ENCODE data around the gene REPS1. TPM values are rescaled to one million over a fixed set of nuclear protein-coding genes. Genes with fewer than 3 reads are reported as not detected.

REPS1 gene
- total and polyA plus RNA-seq, 7 donors: 13.0 to 23.9 (median 17.2) TPM

GRCh38 chr6:138914701-138915100, 73.4 kb downstream of the REPS1 start:
- H3K36me3 ChIP-seq (ENCODE audit: insufficient read depth in 1 of 2, low read depth in 1 of 2): peaks cover 4 to 95% of the 10 kb centered on the region in 2 donors
- H3K4me3 ChIP-seq: no peak overlapping the region
- H3K27ac ChIP-seq: no peak overlapping the region
- intact Hi-C loops (cut with DNase I): no loop called here
- H3K27me3 ChIP-seq (ENCODE audit: insufficient read depth in 3 of 3, low read length in 2 of 3): no peaks in the 10 kb centered on the region
- H3K9me3 ChIP-seq: no peaks in the 10 kb centered on the region
- ATAC-seq: no peak
- DNase-seq: no peak
- TF ChIP-seq CTCF (IDR thresholded peaks at IDR 0.05): no peak
- WGBS, 3 donors: 79 to 83% (median 80%) methylated on average over 1 of the region's 1 CpG
- H3K4me1 ChIP-seq: no peaks in the 10 kb centered on the region

- H3K27me3 ChIP-seq (ENCODE audit: insufficient read depth in 3 of 3, low read length in 2 of 3): no peaks in the 10 kb centered on the region
- WGBS, 3 donors: 58 to 68% (median 63%) methylated on average over 3 of the region's 3 CpGs
- no peak overlapping the region for H3K27ac ChIP-seq
- H3K9me3 ChIP-seq: no peaks in the 10 kb centered on the region
- no peak for ATAC-seq
- H3K4me3 ChIP-seq: no peak overlapping the region
- no peaks in the 10 kb centered on the region for H3K4me1 ChIP-seq
- no peak for DNase-seq
- H3K36me3 ChIP-seq (ENCODE audit: insufficient read depth in 1 of 2, low read depth in 1 of 2): peaks cover 4 to 95% of the 10 kb centered on the region in 2 donors
- no peak for TF ChIP-seq CTCF (IDR thresholded peaks at IDR 0.05)
- intact Hi-C loops (cut with DNase I): no loop called here
Measured at GRCh38 chr6:138912308-138912707, 75.7 kb downstream of the REPS1 start.

GRCh38 chr6:138909975-138910374, 78.1 kb downstream of the REPS1 start:
- DNase-seq (no peak), ATAC-seq (no peak)
- Histone ChIP-seq H3K27me3 (ENCODE audit: insufficient read depth in 3 of 3, low read length in 2 of 3) (no peaks in the 10 kb centered on the region), H3K9me3 (no peaks in the 10 kb centered on the region), H3K4me1 (no peaks in the 10 kb centered on the region), H3K4me3 (no peak overlapping the region), H3K36me3 (ENCODE audit: insufficient read depth in 1 of 2, low read depth in 1 of 2) (peaks cover 4 to 98% of the 10 kb centered on the region in 2 donors), H3K27ac (no peak overlapping the region)
- TF ChIP-seq CTCF (IDR thresholded peaks at IDR 0.05): no peak
- WGBS, 3 donors: 34 to 68% (median 42%) methylated on average over 1 of the region's 1 CpG
- intact Hi-C loops (cut with DNase I): no loop called here

GRCh38 chr6:138909511-138909910, 78.5 kb downstream of the REPS1 start:
- Histone ChIP-seq H3K4me3 (no peak overlapping the region), H3K4me1 (no peaks in the 10 kb centered on the region), H3K36me3 (ENCODE audit: insufficient read depth in 1 of 2, low read depth in 1 of 2) (peaks cover 4 to 98% of the 10 kb centered on the region in 2 donors), H3K27ac (no peak overlapping the region), H3K9me3 (no peaks in the 10 kb centered on the region), H3K27me3 (ENCODE audit: insufficient read depth in 3 of 3, low read length in 2 of 3) (no peaks in the 10 kb centered on the region)
- intact Hi-C loops (cut with DNase I): no loop called here
- 76 to 82% (median 78%) methylated on average over 4 of the region's 4 CpGs for WGBS, 3 donors
- DNase-seq: no peak
- no peak for TF ChIP-seq CTCF (IDR thresholded peaks at IDR 0.05)
- no peak for ATAC-seq

GRCh38 chr6:138907167-138907566, 80.9 kb downstream of the REPS1 start:
- intact Hi-C loops (cut with DNase I): no loop called here
- DNase-seq: no peak
- Histone ChIP-seq H3K27me3 (ENCODE audit: insufficient read depth in 3 of 3, low read length in 2 of 3) (no peaks in the 10 kb centered on the region), H3K27ac (no peak overlapping the region), H3K9me3 (no peaks in the 10 kb centered on the region), H3K4me1 (no peaks in the 10 kb centered on the region), H3K4me3 (no peak overlapping the region), H3K36me3 (ENCODE audit: insufficient read depth in 1 of 2, low read depth in 1 of 2) (peaks cover 0 to 98% of the 10 kb centered on the region in 2 donors)
- no peak for TF ChIP-seq CTCF (IDR thresholded peaks at IDR 0.05)
- no peak for ATAC-seq
- WGBS, 3 donors: 88 to 91% (median 90%) methylated on average over 7 of the region's 7 CpGs
